ENCODE results near the gene DOLPP1.

GRCh38 chr9:129040113-129040643 lies 40.7 kb upstream of the DOLPP1 start:
- TF ChIP-seq CTCF (IDR thresholded peaks at IDR 0.05; ENCODE audit: insufficient read depth, low read length, poor library complexity, severe bottlenecking) (no peak), EZH2phosphoT487 (conservative IDR thresholded peaks at IDR 0.05; ENCODE audit: low read length) (no peak)

Measured in SU-DHL-6 (cell line).